GM19452 (cell line): ENCODE results near the gene FCAMR.
A peak's percentile ranks its signal among the peaks of the same experiment; 100 is the strongest.

ENCODE experiments used
- ATAC-seq: cut with Tn5 transposase; IDR thresholded peaks from one replicate; pipeline ENCODE4 v1.9.1; 2021; ENCODE audit not compliant: unreplicated experiment

The FCAMR gene

GRCh38 chr1:206998816-206999215 is 28.6 kb upstream of the FCAMR start:
- ATAC-seq: no peak

DNA sequence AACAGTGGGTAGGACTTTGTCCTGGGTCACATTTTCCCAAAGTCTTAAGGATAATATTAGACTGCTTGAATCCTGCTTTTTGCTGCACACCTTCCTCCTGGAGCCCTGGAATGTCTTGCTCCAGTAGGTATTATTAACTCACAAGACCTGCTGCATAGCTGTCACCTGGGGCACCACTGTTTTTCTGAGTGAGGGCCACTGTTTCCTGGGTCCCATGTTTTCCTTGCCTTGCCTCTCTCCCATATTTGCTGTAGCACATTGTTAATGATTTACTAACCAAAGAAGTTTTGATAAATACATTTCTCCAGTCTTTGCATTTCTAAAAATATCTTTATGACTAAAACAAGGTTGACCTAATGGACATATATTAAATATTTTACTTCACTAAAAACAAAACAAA is 22.5 kb upstream of the FCAMR start:
- no peak for ATAC-seq

DNA sequence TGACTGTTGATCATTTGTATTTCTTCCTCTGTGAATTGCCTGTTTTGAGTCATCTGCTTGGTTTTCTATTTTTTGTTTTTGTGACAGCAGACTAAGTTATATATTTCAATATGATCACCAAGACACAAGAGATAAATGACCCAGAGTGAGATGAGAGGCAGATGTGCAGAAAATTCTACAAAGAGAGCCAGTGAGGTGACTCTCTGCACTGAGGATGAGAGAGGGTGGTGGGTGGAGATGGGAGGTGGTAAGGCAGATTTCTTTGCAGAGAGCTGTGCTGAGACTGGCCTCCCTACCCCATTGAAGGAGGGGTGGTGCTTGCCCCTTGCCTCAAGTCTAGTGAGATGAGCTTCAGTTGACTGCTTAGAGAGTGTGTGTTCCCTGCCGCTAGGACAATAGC is 17.6 kb upstream of the FCAMR start:
- no peak for ATAC-seq

DNA sequence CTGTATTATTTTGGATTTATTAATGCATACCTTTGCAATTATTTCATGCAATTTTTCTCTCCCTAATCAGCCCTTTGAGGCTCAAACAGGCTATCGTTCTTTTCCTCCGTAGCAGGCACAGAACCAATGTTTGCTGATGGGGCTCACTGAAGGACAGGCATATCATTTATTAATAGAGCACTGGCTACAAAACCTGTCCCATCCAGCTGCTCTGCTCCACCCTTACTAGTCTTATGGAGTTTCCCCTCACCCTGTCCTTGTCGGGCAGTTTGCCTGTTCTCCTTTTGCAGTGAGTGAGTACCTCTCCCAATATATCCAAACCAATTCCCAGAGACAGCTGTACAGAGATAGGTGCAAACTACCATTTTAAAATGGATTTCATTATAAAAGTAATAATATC is 16.6 kb upstream of the FCAMR start:
- no peak for ATAC-seq

DNA sequence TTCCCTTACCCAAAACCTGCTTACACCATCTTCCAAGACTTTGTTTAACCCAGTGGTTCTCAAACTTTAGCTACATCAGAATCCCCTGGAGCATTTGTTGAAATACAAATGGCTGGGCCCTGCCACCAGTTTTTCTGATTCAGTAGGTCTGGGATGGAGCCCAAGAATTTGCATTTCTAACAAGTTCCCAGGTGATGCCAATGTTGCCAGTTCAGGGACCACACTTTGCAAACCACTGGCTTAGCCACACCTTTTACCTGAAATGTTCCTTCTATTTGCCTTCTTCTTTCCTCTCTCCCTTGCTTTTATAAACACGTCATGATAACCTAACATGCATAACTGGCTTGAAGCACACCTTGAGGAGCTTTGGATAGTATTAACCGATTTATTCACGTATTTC is 16.1 kb upstream of the FCAMR start:
- no peak for ATAC-seq

- no peak for ATAC-seq
These were observed 15.0 kb upstream of the FCAMR start for GRCh38 chr1:206985162-206985749.

- peak; percentile 55 for ATAC-seq
These were observed 12.0 kb upstream of the FCAMR start for GRCh38 chr1:206982216-206982615.

GRCh38 chr1:206979379-206980043 is 9.3 kb upstream of the FCAMR start:
- ATAC-seq: no peak

DNA sequence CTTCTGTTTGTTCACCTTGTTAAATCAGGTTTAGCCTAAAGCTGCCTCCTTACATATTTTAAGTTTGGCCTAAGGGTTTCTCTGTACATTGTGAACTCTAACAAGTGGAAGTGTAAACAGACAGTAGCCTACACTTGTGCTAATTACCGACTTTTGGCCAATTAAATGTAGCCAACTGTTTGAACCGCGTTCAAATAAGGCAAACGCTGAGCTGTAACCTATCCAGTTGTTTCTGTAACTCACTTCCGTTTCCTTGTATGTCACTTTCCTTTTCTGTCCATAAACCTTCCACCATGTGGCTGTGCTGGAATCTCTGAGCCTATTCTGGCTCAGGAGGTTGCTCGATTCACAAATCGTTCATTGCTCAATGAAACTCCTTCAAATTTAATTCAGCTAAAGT is 8.0 kb upstream of the FCAMR start:
- ATAC-seq: no peak

- no peak for ATAC-seq
These were observed 5.0 kb upstream of the FCAMR start for GRCh38 chr1:206975306-206975705.

- ATAC-seq: no peak
These were observed 3.9 kb upstream of the FCAMR start for GRCh38 chr1:206974140-206974539.

- no peak for ATAC-seq
These were observed 2.5 kb upstream of the FCAMR start for GRCh38 chr1:206972728-206973127.

DNA sequence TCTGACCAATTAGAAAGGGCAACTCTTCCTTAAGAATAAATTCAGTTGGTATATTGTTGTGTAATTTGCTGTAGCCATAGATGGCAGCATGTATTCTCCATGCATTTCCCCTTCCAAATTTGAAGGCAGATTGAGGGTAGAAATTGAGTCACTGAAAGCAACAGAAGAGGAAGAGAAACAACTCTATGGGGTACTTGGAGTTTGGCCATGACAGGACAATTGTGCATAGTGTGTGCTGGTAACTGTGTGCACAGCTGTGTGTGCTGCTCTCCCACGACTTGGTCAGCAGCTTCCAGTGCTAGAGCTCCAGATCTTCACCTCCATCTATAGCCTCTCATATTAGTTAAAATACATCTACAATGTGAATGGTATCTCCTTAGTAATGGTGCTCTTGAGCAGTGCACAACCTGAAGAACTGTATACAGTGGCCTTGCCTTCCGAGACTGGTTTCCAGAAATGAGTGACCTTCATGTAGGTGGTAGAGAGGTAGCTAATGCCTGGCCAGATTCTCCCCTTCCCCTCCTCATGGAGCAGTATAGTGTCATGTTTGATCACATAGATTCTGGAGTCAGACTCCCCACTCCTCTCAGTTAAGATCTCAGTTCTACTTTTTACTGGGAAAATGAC is 882 bp upstream of the FCAMR start:
- peak; percentile 50 for ATAC-seq

GRCh38 chr1:206969090-206969489 is 1.2 kb downstream of the FCAMR start:
- no peak for ATAC-seq

- peak; percentile 77 for ATAC-seq
These were observed 3.0 kb downstream of the FCAMR start for GRCh38 chr1:206967096-206967849.

GRCh38 chr1:206965781-206966180 is 4.5 kb downstream of the FCAMR start:
- no peak for ATAC-seq

- ATAC-seq: no peak
These were observed 6.5 kb downstream of the FCAMR start for GRCh38 chr1:206963740-206964139.

GRCh38 chr1:206963119-206963712 is 7.0 kb downstream of the FCAMR start:
- ATAC-seq: no peak

GRCh38 chr1:206962272-206962671 is 8.0 kb downstream of the FCAMR start:
- ATAC-seq: no peak

DNA sequence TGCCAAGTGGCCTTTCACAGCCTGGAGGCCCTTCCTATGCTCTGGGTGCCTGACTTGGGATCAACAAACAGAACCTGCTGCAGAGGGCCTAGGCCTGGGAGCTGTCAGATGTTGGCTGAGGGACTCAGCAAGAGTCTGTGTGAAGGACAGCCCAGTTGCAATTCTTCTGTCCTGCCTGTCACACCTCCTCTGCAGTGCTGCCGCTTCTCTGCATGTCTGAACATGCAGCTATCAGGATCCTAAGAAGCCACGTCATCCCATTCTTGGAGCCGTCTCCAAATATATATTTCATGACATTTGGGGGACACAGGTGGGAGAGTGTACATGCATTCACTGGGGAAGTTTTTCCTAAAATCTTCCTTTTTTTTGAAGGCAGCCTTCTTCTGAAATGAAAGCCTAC is 8.6 kb downstream of the FCAMR start:
- no peak for ATAC-seq

- no peak for ATAC-seq
These were observed 9.4 kb downstream of the FCAMR start for GRCh38 chr1:206960676-206961386.
